ENCODE results near the gene WDR64.

DNA sequence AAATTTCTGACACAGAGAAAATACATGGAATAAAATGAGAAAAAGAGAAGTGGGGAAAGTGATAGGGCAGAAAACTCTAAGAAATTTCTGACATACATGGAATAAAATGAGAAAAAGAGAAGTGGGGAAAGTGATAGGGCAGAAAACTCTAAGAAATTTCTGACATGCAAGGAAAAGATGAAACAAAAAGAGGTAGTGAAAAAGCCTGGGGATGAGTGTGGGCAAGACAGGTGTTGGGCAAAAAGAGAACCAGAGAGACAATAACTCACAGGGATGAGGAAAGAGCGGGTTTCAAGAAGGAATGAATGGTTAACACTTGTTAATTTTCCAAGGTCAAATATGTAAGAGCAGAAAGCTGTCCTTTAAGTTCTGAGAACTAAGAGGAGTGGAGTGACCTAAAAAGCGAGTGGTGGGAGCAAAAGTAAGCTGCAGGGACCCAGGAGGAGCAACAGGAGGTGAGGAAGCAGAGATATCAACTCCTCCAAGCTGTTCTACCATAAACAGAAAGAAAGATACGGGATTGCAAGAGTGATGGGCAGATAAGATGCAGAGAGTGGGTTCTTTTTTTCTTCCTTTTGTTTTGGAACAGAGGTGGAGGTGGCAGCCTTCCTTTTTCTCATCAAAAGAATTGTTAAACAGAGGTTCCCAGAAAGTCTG, 166.0 kb downstream of the WDR64 start:
- TF ChIP-seq, protein P1, sequence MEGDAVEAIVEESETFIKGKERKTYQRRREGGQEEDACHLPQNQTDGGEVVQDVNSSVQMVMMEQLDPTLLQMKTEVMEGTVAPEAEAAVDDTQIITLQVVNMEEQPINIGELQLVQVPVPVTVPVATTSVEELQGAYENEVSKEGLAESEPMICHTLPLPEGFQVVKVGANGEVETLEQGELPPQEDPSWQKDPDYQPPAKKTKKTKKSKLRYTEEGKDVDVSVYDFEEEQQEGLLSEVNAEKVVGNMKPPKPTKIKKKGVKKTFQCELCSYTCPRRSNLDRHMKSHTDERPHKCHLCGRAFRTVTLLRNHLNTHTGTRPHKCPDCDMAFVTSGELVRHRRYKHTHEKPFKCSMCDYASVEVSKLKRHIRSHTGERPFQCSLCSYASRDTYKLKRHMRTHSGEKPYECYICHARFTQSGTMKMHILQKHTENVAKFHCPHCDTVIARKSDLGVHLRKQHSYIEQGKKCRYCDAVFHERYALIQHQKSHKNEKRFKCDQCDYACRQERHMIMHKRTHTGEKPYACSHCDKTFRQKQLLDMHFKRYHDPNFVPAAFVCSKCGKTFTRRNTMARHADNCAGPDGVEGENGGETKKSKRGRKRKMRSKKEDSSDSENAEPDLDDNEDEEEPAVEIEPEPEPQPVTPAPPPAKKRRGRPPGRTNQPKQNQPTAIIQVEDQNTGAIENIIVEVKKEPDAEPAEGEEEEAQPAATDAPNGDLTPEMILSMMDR (conservative IDR thresholded peaks at IDR 0.05; ENCODE audit: low read depth, low read length), result no peak
- no peak for TF ChIP-seq EZH2 (IDR thresholded peaks at IDR 0.05; ENCODE audit: low read length, unreplicated experiment)
- TF ChIP-seq EZH2phosphoT487 (IDR thresholded peaks at IDR 0.05; ENCODE audit: borderline replicate concordance, low read length), result no peak
